K562 (cell line): Measurements from ENCODE around the gene CCDC69. TPM values are rescaled to one million over a fixed set of nuclear protein-coding genes. Genes with fewer than 3 reads are reported as not detected.

Experiments used
- ARID1B ChIP-seq: fragments of 450-650 bp; IDR thresholded peaks from 2 replicates; pipeline ENCODE4 v1.6.1; 2016; ENCODE audit warnings: antibody characterized with exemption, mild to moderate bottlenecking, inconsistent platforms
- BCOR ChIP-seq: fragments of 450-650 bp; IDR thresholded peaks from 2 replicates; pipeline ENCODE4 v1.6.1; 2016
- DPF2 ChIP-seq: fragments of 450-650 bp; IDR thresholded peaks from 2 replicates; pipeline ENCODE4 v1.6.1; 2016
- HMG20B ChIP-seq: fragments of 250-450 bp; sonication (Bioruptor Pico); IDR thresholded peaks from 2 replicates; pipeline ENCODE4 v1.5.0; 2021; ENCODE audit warnings: mild to moderate bottlenecking
- HNRNPL ChIP-seq: fragments of 200-400 bp; formaldehyde crosslinking; IDR thresholded peaks from 2 replicates; pipeline ENCODE4 v1.6.1; 2017; ENCODE audit warnings: low read depth, mild to moderate bottlenecking, low read length
- MAZ ChIP-seq, 2 experiments: fragments of 450-650 bp in 1 of 2; sonication (generic) in 1 of 2; formaldehyde crosslinking; IDR thresholded peaks in 1 of 2; conservative IDR thresholded peaks in 1 of 2; 2 replicates each; pipeline versions ENCODE4 v1.4.0 to v1.5.0; 2020; ENCODE audit warnings: mild to moderate bottlenecking in 1 of 2, missing genetic modification reagents in 1 of 2
- RAD51 ChIP-seq: fragments of 450-650 bp; IDR thresholded peaks from 2 replicates; pipeline ENCODE4 v1.7.1; 2016; ENCODE audit warnings: low read depth, mild to moderate bottlenecking, borderline replicate concordance
- SNAPC5 ChIP-seq: fragments of 250-450 bp; sonication (Bioruptor Pico); IDR thresholded peaks from 2 replicates; pipeline ENCODE4 v1.8.0; 2021; ENCODE audit warnings: moderate library complexity, mild to moderate bottlenecking, inconsistent platforms
- STAG1 ChIP-seq: sonication (generic); formaldehyde crosslinking; IDR thresholded peaks from 2 replicates; pipeline ENCODE4 v1.5.0; 2020; ENCODE audit warnings: missing genetic modification reagents, borderline replicate concordance
- TAF1 ChIP-seq: IDR thresholded peaks from 2 replicates; pipeline ENCODE4 v1.6.1; 2011; ENCODE audit warnings: mild to moderate bottlenecking, low read length, moderate library complexity; ENCODE audit not compliant: insufficient read depth, control insufficient read depth, severe bottlenecking; ENCODE audit errors: extremely low read depth
- YY1 ChIP-seq, 3 experiments: IDR thresholded peaks; 2 replicates each; pipeline ENCODE4 v1.6.1; 2011; ENCODE audit warnings: low read length in 2 of 3, mild to moderate bottlenecking in 2 of 3, moderate library complexity in 2 of 3, borderline replicate concordance in 1 of 3, control low read depth in 1 of 3, low read depth in 1 of 3; ENCODE audit not compliant: insufficient read depth in 3 of 3, insufficient replicate concordance in 2 of 3, control insufficient read depth in 1 of 3, insufficient read length in 1 of 3; ENCODE audit errors: extremely low read depth in 1 of 3
- ZBTB7A ChIP-seq: IDR thresholded peaks from 2 replicates; pipeline ENCODE4 v1.6.1; 2011; ENCODE audit warnings: low read depth, mild to moderate bottlenecking, low read length, moderate library complexity, borderline replicate concordance; ENCODE audit not compliant: control insufficient read depth
- ZNF124 ChIP-seq: sonication (generic); formaldehyde crosslinking; IDR thresholded peaks from 2 replicates; pipeline ENCODE4 v1.8.1; 2022; ENCODE audit warnings: missing genetic modification reagents
- ZNF384 ChIP-seq: IDR thresholded peaks from 2 replicates; pipeline ENCODE4 v1.6.1; 2012; ENCODE audit warnings: low read depth, low read length, improper control_type of control experiment
- ZNF75A ChIP-seq: fragments of 450-650 bp; formaldehyde crosslinking; IDR thresholded peaks from 2 replicates; pipeline ENCODE4 v1.4.0; 2020; ENCODE audit warnings: mild to moderate bottlenecking
- polyA plus RNA-seq, 8 experiments: library from polyadenylated mRNA; depleted of rRNA in 4 of 8; stranded (reverse) in 5 of 8; unstranded in 3 of 8; fragments of >200 nt; fragmentation: Nextera tagmentation in 2 of 8; fragmentation: Illumina TruSeq in 1 of 8; extraction: Ambion mirVana in 2 of 8; extraction: Trizol in 1 of 8; gene quantifications; 2 replicates each; pipeline versions ENCODE4 v1.2.1 to v1.2.3, GENCODE V29; 2011 to 2014; ENCODE audit warnings: inconsistent platforms in 1 of 8, missing spikeins in 1 of 8
- total RNA-seq, 7 experiments: library from RNA; depleted of rRNA in 6 of 7; stranded (reverse); fragments of >200 nt in 6 of 7; fragmentation: Illumina TruSeq in 2 of 7; extraction: Trizol in 2 of 7; gene quantifications; 2 replicates each; pipeline versions ENCODE4 v1.2.1 to v1.2.3, GENCODE V29; 2011 to 2021; ENCODE audit warnings: low replicate concordance in 1 of 7
- TF ChIP-seq, protein P1 (sequence below): fragments of 450-650 bp; IDR thresholded peaks from 2 replicates; pipeline ENCODE4 v1.6.1; 2016; ENCODE audit warnings: mild to moderate bottlenecking, moderate library complexity

The CCDC69 gene
- total and polyA plus RNA-seq, 9 of the 15 experiments (the other 6 are each of a cell fraction or from before 2014, with no cell fraction given) = 0.65 to 12.2 (median 7.6) TPM

DNA sequence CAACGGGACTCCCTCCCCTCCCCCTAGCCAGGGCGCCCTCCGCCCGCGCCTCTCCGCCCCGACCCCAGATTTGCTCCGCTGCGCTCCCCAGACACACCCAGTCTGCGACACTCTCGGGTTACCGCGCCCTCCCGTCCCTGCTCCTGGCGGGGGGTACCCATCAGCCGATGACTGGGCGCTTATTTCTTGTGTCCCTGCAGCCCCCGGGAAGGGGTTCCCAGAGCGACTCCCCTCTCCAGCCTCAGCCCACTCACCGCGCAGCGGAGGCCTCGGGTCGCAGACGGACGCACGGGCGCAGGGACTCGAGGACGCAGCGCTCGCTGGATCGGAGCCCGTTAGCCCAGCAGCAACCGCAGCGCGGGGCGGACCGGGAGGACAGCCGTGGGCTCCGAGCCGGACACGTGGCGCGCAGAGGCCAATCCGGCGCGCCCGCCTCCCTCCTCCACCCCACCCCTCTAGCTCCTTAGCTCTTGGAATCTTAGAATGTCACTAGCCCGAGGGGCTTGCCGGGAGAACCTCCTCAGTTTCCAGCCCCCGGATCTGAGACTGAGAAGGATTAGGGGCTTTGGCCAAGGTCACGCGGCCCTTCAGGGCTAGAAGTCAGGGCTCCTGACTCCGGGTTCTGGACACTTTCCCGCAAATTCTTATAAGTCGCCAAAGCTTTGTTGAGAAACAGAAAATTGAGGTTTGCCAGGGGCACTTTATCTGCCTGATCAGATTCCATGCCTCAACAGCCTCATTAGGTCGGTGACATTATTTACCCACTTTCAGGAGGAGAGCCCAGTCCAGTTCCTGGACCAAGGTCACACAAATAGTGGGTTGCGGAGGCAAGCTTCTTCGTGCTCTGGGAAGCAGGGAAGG is 66.2 kb downstream of the CCDC69 start, which contains the start of gene ANXA6 (continued):
- TF ChIP-seq DPF2 (no peak; the same call in 1 of the 2 replicates), ZNF75A (CRISPR knock-in tag) (no peak), ZNF384 (no peak), ZNF124 (CRISPR knock-in tag) (no peak), TAF1 (no peak), SNAPC5 (CRISPR knock-in tag) (no peak), MAZ (CRISPR knock-in tag; conservative IDR thresholded peaks at IDR 0.05 in 1 of 2, IDR thresholded peaks at IDR 0.05 in 1 of 2) (peak; percentile 84 to 88; a peak in 3 of 4 replicates), HMG20B (no peak), STAG1 (CRISPR knock-in tag) (no peak), ZBTB7A (peak; percentile 31; the same call in 1 of the 2 replicates), BCOR (peak; percentile 61; the same call in 1 of the 2 replicates), ARID1B (0 out of 2 replicates have a peak, but pooled peaks have one; percentile 9), RAD51 (peak; percentile 92), YY1 (IDR thresholded peaks at IDR 0.05; ENCODE audit: borderline replicate concordance in 1 of 3, control insufficient read depth in 1 of 3, extremely low read depth in 1 of 3, insufficient read depth in 3 of 3, insufficient read length in 1 of 3, insufficient replicate concordance in 2 of 3, low read depth in 1 of 3, low read length in 2 of 3) (no peak), HNRNPL (no peak)
- TF ChIP-seq, protein P1, sequence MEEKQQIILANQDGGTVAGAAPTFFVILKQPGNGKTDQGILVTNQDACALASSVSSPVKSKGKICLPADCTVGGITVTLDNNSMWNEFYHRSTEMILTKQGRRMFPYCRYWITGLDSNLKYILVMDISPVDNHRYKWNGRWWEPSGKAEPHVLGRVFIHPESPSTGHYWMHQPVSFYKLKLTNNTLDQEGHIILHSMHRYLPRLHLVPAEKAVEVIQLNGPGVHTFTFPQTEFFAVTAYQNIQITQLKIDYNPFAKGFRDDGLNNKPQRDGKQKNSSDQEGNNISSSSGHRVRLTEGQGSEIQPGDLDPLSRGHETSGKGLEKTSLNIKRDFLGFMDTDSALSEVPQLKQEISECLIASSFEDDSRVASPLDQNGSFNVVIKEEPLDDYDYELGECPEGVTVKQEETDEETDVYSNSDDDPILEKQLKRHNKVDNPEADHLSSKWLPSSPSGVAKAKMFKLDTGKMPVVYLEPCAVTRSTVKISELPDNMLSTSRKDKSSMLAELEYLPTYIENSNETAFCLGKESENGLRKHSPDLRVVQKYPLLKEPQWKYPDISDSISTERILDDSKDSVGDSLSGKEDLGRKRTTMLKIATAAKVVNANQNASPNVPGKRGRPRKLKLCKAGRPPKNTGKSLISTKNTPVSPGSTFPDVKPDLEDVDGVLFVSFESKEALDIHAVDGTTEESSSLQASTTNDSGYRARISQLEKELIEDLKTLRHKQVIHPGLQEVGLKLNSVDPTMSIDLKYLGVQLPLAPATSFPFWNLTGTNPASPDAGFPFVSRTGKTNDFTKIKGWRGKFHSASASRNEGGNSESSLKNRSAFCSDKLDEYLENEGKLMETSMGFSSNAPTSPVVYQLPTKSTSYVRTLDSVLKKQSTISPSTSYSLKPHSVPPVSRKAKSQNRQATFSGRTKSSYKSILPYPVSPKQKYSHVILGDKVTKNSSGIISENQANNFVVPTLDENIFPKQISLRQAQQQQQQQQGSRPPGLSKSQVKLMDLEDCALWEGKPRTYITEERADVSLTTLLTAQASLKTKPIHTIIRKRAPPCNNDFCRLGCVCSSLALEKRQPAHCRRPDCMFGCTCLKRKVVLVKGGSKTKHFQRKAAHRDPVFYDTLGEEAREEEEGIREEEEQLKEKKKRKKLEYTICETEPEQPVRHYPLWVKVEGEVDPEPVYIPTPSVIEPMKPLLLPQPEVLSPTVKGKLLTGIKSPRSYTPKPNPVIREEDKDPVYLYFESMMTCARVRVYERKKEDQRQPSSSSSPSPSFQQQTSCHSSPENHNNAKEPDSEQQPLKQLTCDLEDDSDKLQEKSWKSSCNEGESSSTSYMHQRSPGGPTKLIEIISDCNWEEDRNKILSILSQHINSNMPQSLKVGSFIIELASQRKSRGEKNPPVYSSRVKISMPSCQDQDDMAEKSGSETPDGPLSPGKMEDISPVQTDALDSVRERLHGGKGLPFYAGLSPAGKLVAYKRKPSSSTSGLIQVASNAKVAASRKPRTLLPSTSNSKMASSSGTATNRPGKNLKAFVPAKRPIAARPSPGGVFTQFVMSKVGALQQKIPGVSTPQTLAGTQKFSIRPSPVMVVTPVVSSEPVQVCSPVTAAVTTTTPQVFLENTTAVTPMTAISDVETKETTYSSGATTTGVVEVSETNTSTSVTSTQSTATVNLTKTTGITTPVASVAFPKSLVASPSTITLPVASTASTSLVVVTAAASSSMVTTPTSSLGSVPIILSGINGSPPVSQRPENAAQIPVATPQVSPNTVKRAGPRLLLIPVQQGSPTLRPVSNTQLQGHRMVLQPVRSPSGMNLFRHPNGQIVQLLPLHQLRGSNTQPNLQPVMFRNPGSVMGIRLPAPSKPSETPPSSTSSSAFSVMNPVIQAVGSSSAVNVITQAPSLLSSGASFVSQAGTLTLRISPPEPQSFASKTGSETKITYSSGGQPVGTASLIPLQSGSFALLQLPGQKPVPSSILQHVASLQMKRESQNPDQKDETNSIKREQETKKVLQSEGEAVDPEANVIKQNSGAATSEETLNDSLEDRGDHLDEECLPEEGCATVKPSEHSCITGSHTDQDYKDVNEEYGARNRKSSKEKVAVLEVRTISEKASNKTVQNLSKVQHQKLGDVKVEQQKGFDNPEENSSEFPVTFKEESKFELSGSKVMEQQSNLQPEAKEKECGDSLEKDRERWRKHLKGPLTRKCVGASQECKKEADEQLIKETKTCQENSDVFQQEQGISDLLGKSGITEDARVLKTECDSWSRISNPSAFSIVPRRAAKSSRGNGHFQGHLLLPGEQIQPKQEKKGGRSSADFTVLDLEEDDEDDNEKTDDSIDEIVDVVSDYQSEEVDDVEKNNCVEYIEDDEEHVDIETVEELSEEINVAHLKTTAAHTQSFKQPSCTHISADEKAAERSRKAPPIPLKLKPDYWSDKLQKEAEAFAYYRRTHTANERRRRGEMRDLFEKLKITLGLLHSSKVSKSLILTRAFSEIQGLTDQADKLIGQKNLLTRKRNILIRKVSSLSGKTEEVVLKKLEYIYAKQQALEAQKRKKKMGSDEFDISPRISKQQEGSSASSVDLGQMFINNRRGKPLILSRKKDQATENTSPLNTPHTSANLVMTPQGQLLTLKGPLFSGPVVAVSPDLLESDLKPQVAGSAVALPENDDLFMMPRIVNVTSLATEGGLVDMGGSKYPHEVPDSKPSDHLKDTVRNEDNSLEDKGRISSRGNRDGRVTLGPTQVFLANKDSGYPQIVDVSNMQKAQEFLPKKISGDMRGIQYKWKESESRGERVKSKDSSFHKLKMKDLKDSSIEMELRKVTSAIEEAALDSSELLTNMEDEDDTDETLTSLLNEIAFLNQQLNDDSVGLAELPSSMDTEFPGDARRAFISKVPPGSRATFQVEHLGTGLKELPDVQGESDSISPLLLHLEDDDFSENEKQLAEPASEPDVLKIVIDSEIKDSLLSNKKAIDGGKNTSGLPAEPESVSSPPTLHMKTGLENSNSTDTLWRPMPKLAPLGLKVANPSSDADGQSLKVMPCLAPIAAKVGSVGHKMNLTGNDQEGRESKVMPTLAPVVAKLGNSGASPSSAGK = peak; percentile 90
